Endodermal cell (in vitro differentiated cells): ENCODE data around the gene CPLANE2. TPM values are rescaled to one million over a fixed set of nuclear protein-coding genes. Genes with fewer than 3 reads are reported as not detected.

ENCODE experiments used
- DNase-seq: peaks from one replicate; pipeline ENCODE4 v3.0.0-alpha.2; 2017
- H3K27ac ChIP-seq: 2 replicates; pipeline ENCODE4 v1.5.1; 2013; ENCODE audit warnings: mild to moderate bottlenecking, low read depth, low read length, moderate library complexity
- H3K27me3 ChIP-seq: 2 replicates; pipeline ENCODE4 v1.6.1; 2013; ENCODE audit warnings: mild to moderate bottlenecking, low read length, moderate library complexity; ENCODE audit not compliant: insufficient read depth, control insufficient read depth, poor library complexity, severe bottlenecking
- H3K36me3 ChIP-seq: 2 replicates; pipeline ENCODE4 v1.7.0; 2013; ENCODE audit warnings: mild to moderate bottlenecking, low read length, moderate library complexity; ENCODE audit not compliant: control insufficient read depth, insufficient read depth
- H3K4me1 ChIP-seq: one replicate; pipeline ENCODE4 v1.7.0; 2013; ENCODE audit warnings: low read length; ENCODE audit not compliant: control insufficient read depth, insufficient read depth
- H3K4me3 ChIP-seq: 2 replicates; pipeline ENCODE4 v1.5.1; 2013; ENCODE audit warnings: mild to moderate bottlenecking, low read length, moderate library complexity
- H3K9ac ChIP-seq: 2 replicates; pipeline ENCODE4 v1.6.1; 2013; ENCODE audit warnings: mild to moderate bottlenecking, low read length, moderate library complexity; ENCODE audit not compliant: poor library complexity, severe bottlenecking; ENCODE audit errors: extremely low read depth
- H3K9me3 ChIP-seq: 2 replicates; pipeline ENCODE4 v1.6.1; 2013; ENCODE audit warnings: mild to moderate bottlenecking, low read length, moderate library complexity; ENCODE audit not compliant: control insufficient read depth
- H3K27ac Mint-ChIP-seq: 2 replicates; pipeline ENCODE4 v1.8.0; 2020; ENCODE audit warnings: mixed read lengths
- H3K27me3 Mint-ChIP-seq: 2 replicates; pipeline ENCODE4 v1.8.0; 2021; ENCODE audit warnings: mild to moderate bottlenecking, mixed read lengths; ENCODE audit not compliant: insufficient read depth
- H3K36me3 Mint-ChIP-seq: 2 replicates; pipeline ENCODE4 v1.8.0; 2020; ENCODE audit warnings: low read depth, mixed read lengths
- H3K4me1 Mint-ChIP-seq: 2 replicates; pipeline ENCODE4 v1.8.0; 2020; ENCODE audit warnings: mixed read lengths
- H3K4me3 Mint-ChIP-seq: 2 replicates; pipeline ENCODE4 v1.8.0; 2020; ENCODE audit warnings: mild to moderate bottlenecking, moderate library complexity, mixed read lengths
- H3K9me3 Mint-ChIP-seq: 2 replicates; pipeline ENCODE4 v1.8.0; 2020; ENCODE audit warnings: mild to moderate bottlenecking, mixed read lengths
- WGBS, 2 experiments: methylation state at CpG; one replicate each; pipeline versions ENCODE4 v1.1.5 to v1.1.7; 2013; ENCODE audit warnings: missing lambda C conversion rate in 2 of 2, mixed read lengths in 1 of 2; ENCODE audit not compliant: insufficient coverage in 1 of 2, insufficient read length in 1 of 2; 5-methylcytosine and 5-hydroxymethylcytosine counted together
- total RNA-seq, 2 donors: library from RNA; stranded (reverse); fragmentation: NEBNext Ultra II Directional in 1 of 2; extraction: Animal tissue kit (Norgen Biotek cat#: 25700) in 1 of 2; gene quantifications; 2 replicates in 1 of 2; 3 replicates in 1 of 2; pipeline ENCODE4 v1.2.1, GENCODE V29; 2021
- TF ChIP-seq, protein P1 (sequence below): fragments of 200-600 bp; sonication (generic); conservative IDR thresholded peaks from 2 replicates; pipeline ENCODE4 v1.5.0; 2021; ENCODE audit warnings: antibody characterized with exemption, mild to moderate bottlenecking

CPLANE2 gene
- total RNA-seq, 2 donors from 2014 or later = 9.6 to 10.3 TPM

DNA sequence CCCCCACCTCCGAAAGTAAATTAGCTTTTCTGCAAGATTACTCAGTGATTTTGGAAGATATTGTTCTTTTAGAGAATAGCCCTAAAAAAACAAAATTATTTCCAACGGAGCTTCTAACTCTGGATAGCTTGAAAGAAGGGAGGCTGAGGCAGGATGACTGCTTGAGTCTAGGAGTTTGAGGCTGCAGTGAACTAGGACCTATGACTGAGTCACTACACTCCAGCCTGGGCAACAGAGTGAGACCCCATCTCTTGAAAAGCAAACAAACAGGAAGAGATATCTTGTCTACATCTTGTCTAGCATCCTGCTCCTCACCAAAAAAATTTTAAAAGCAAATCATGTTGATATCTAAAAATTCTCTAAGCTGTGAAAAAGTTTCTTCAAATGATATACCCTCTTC is 42.2 kb upstream of the CPLANE2 start:
- no peak for DNase-seq
- H3K27me3 Mint-ChIP-seq = no peaks in the 10 kb centered on the region
- WGBS, 2 experiments = 83 to 98% methylated on average over 1 to 2 of the region's 2 CpGs
- H3K27me3 ChIP-seq = no peaks in the 10 kb centered on the region
- no peaks in the 10 kb centered on the region for H3K9me3 ChIP-seq
- H3K36me3 Mint-ChIP-seq = peaks cover 15% of the 10 kb centered on the region
- no peak overlapping the region for H3K4me3 ChIP-seq
- TF ChIP-seq, protein P1, sequence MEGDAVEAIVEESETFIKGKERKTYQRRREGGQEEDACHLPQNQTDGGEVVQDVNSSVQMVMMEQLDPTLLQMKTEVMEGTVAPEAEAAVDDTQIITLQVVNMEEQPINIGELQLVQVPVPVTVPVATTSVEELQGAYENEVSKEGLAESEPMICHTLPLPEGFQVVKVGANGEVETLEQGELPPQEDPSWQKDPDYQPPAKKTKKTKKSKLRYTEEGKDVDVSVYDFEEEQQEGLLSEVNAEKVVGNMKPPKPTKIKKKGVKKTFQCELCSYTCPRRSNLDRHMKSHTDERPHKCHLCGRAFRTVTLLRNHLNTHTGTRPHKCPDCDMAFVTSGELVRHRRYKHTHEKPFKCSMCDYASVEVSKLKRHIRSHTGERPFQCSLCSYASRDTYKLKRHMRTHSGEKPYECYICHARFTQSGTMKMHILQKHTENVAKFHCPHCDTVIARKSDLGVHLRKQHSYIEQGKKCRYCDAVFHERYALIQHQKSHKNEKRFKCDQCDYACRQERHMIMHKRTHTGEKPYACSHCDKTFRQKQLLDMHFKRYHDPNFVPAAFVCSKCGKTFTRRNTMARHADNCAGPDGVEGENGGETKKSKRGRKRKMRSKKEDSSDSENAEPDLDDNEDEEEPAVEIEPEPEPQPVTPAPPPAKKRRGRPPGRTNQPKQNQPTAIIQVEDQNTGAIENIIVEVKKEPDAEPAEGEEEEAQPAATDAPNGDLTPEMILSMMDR = no peak
- H3K27ac Mint-ChIP-seq = no peak overlapping the region
- H3K4me1 Mint-ChIP-seq = peaks cover 1% of the 10 kb centered on the region
- H3K27ac ChIP-seq = no peak overlapping the region
- peaks cover 7% of the 10 kb centered on the region for H3K36me3 ChIP-seq
- no peaks in the 10 kb centered on the region for H3K4me1 ChIP-seq
- no peak overlapping the region for H3K4me3 Mint-ChIP-seq
- H3K9ac ChIP-seq = no peak overlapping the region
- no peaks in the 10 kb centered on the region for H3K9me3 Mint-ChIP-seq

DNA sequence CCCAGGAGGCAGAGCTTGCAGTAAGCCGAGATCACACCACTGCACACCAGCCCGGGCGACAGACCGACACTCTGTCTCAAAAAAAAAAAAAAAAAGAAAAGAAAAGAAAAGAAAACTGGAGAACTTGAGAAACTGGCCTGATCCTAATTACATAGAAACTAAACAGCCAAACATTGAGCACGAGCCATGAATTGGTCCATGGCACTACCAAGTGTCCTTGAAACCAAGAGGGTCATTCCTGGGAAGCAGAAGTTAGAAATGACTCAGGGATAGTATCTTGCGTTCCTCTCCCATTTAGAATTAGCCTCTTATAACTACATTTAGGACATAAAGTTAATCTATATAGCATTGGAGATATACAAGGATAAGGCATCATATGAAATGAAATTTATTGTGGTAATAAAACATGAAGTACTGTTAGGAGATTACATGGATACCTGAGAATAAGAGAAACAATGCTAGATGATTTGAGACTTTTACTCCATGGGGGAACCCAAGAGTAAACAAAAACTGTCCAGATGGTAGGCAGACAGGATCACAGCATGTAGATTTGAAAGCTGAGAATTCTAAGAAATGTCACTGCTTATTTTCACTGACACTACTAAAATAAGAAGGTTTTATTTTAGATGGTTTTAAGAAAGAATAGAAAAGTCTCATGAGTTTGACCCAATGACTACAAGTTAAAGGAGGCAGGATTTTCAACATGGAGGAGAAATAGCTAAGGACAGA is 39.5 kb upstream of the CPLANE2 start:
- Mint-ChIP-seq H3K27me3 (no peaks in the 10 kb centered on the region), H3K4me3 (no peak overlapping the region), H3K36me3 (peaks cover 13% of the 10 kb centered on the region), H3K4me1 (no peaks in the 10 kb centered on the region), H3K27ac (no peak overlapping the region), H3K9me3 (no peaks in the 10 kb centered on the region)
- Histone ChIP-seq H3K36me3 (peaks cover 7% of the 10 kb centered on the region), H3K4me1 (no peaks in the 10 kb centered on the region), H3K9ac (no peak overlapping the region), H3K9me3 (no peaks in the 10 kb centered on the region), H3K27me3 (no peaks in the 10 kb centered on the region), H3K27ac (no peak overlapping the region), H3K4me3 (no peak overlapping the region)
- WGBS, 2 experiments = 93 to 97% methylated on average over 5 to 6 of the region's 6 CpGs
- TF ChIP-seq, protein P1 = no peak
- DNase-seq = no peak

DNA sequence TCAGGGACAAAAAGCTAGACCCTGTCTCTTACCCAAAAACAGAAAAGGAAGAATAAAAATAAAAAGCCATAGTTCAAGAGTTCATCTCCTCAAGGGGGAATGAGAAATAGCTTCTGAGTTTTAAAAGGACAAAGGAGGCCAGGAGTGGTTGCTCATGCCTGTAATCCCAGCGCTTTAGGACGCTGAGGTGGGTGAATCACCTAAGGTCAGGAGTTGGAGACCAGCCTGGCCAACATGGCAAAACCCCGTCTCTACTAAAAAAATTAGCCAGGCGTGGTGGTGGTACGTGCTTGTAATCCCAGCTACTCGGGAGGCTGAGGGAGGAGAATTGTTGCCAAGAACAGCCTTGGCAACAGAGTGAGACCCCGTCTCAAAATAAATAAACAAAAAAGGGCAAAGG is 38.6 kb upstream of the CPLANE2 start:
- Mint-ChIP-seq H3K36me3 (peaks cover 11% of the 10 kb centered on the region), H3K4me3 (no peak overlapping the region), H3K9me3 (no peaks in the 10 kb centered on the region), H3K27me3 (no peaks in the 10 kb centered on the region), H3K4me1 (peaks cover 4% of the 10 kb centered on the region), H3K27ac (no peak overlapping the region)
- Histone ChIP-seq H3K9ac (no peak overlapping the region), H3K9me3 (no peaks in the 10 kb centered on the region), H3K27ac (no peak overlapping the region), H3K4me3 (no peak overlapping the region), H3K4me1 (no peaks in the 10 kb centered on the region), H3K27me3 (no peaks in the 10 kb centered on the region), H3K36me3 (peaks cover 7% of the 10 kb centered on the region)
- 95 to 97% methylated on average over 6 to 7 of the region's 7 CpGs for WGBS, 2 experiments
- no peak for DNase-seq
- TF ChIP-seq, protein P1 = no peak
